Neuronal stem cell (in vitro differentiated cells): ENCODE measurements around the gene KRT6C.

ENCODE experiments used
- DNase-seq: peaks from one replicate; pipeline ENCODE4 v3.0.0-alpha.2; 2013; ENCODE audit warnings: low spot score
- H2AFZ ChIP-seq: one replicate; pipeline ENCODE4 v1.6.1; 2013; ENCODE audit warnings: mild to moderate bottlenecking, low read length, inconsistent platforms
- H2AK5ac ChIP-seq: 2 replicates; pipeline ENCODE4 v1.6.1; 2013; ENCODE audit warnings: low read depth, mild to moderate bottlenecking, inconsistent platforms, low read length, moderate library complexity, mixed read lengths
- H2BK120ac ChIP-seq: 2 replicates; pipeline ENCODE4 v1.6.1; 2013; ENCODE audit warnings: low read depth, mild to moderate bottlenecking, inconsistent platforms, low read length, moderate library complexity, mixed read lengths
- H2BK12ac ChIP-seq: one replicate; pipeline ENCODE4 v1.6.1; 2013; ENCODE audit warnings: low read length, inconsistent platforms
- H2BK15ac ChIP-seq: 2 replicates; pipeline ENCODE4 v1.6.1; 2013; ENCODE audit warnings: mild to moderate bottlenecking, low read length, inconsistent platforms, mixed read lengths
- H2BK5ac ChIP-seq: one replicate; pipeline ENCODE4 v1.6.1; 2013; ENCODE audit warnings: inconsistent platforms, mild to moderate bottlenecking, low read length, moderate library complexity
- H3K14ac ChIP-seq: one replicate; pipeline ENCODE4 v1.6.1; 2013; ENCODE audit warnings: low read length, inconsistent platforms
- H3K18ac ChIP-seq: 2 replicates; pipeline ENCODE4 v1.6.1; 2013; ENCODE audit warnings: low read length, inconsistent platforms
- H3K23ac ChIP-seq: 2 replicates; pipeline ENCODE4 v1.6.1; 2013; ENCODE audit warnings: low read depth, mild to moderate bottlenecking, mixed read lengths, low read length, inconsistent platforms; ENCODE audit not compliant: poor library complexity
- H3K27ac ChIP-seq: replicated peaks from 3 replicates; pipeline ENCODE4 v1.5.1; 2013; ENCODE audit warnings: low read length, inconsistent platforms
- H3K27me3 ChIP-seq, 3 experiments: 2 replicates each; pipeline ENCODE4 v1.6.1; 2013; ENCODE audit warnings: low read length in 3 of 3, mild to moderate bottlenecking in 2 of 3, inconsistent platforms in 1 of 3, low read depth in 1 of 3, mixed read lengths in 1 of 3, moderate library complexity in 1 of 3; ENCODE audit not compliant: control insufficient read depth in 3 of 3, insufficient read depth in 3 of 3
- H3K36me3 ChIP-seq, 2 donors: replicated peaks in 1 of 2; 2 replicates each; pipeline ENCODE4 v1.6.1; 2013; ENCODE audit warnings: low read length in 2 of 2; ENCODE audit not compliant: control insufficient read depth in 2 of 2, insufficient read depth in 2 of 2
- H3K4ac ChIP-seq: 2 replicates; pipeline ENCODE4 v1.6.1; 2013; ENCODE audit warnings: inconsistent platforms, mild to moderate bottlenecking, low read length, moderate library complexity
- H3K4me1 ChIP-seq, 2 donors: 1 replicate in 1 of 2; 2 replicates in 1 of 2; pipeline ENCODE4 v1.6.1; 2013; ENCODE audit warnings: low read length in 2 of 2, low read depth in 1 of 2; ENCODE audit not compliant: control insufficient read depth in 2 of 2, insufficient read depth in 1 of 2
- H3K4me2 ChIP-seq: one replicate; pipeline ENCODE4 v1.6.1; 2013; ENCODE audit warnings: mild to moderate bottlenecking, low read length, inconsistent platforms; ENCODE audit not compliant: insufficient read depth, poor library complexity, severe bottlenecking
- H3K4me3 ChIP-seq, 2 donors: 2 replicates each; pipeline ENCODE4 v1.5.1; 2013; ENCODE audit warnings: low read length in 2 of 2, mild to moderate bottlenecking in 2 of 2, inconsistent platforms in 1 of 2, moderate library complexity in 1 of 2
- H3K79me1 ChIP-seq: one replicate; pipeline ENCODE4 v1.6.1; 2013; ENCODE audit warnings: low read depth, mild to moderate bottlenecking, inconsistent platforms, low read length, moderate library complexity
- H3K9ac ChIP-seq: one replicate; pipeline ENCODE4 v1.6.1; 2013; ENCODE audit warnings: mild to moderate bottlenecking, low read depth, low read length, inconsistent platforms; ENCODE audit not compliant: poor library complexity
- H3K9me3 ChIP-seq, 2 donors: replicated peaks in 1 of 2; 2 replicates each; pipeline versions ENCODE3 to v1.6.1; 2013; ENCODE audit warnings: low read length in 2 of 2, mild to moderate bottlenecking in 2 of 2, inconsistent platforms in 1 of 2, low read depth in 1 of 2, mixed read lengths in 1 of 2, moderate library complexity in 1 of 2; ENCODE audit not compliant: control insufficient read depth in 2 of 2, insufficient read depth in 1 of 2
- H4K8ac ChIP-seq: one replicate; pipeline ENCODE4 v1.6.1; 2013; ENCODE audit warnings: low read depth, mild to moderate bottlenecking, inconsistent platforms, low read length, moderate library complexity
- H4K91ac ChIP-seq: one replicate; pipeline ENCODE4 v1.6.1; 2013; ENCODE audit warnings: low read length, low read depth, mild to moderate bottlenecking, inconsistent platforms; ENCODE audit not compliant: poor library complexity
- WGBS, 2 donors: extraction: QIAGEN DNeasy Blood & Tissue Kit; methylation state at CpG; one replicate each; pipeline ENCODE4 v1.1.7; 2013; ENCODE audit warnings: missing lambda C conversion rate in 2 of 2, mixed read lengths in 1 of 2; ENCODE audit not compliant: insufficient read length in 2 of 2, insufficient replicate concordance in 1 of 2; ENCODE audit errors: extremely low coverage in 2 of 2; 5-methylcytosine and 5-hydroxymethylcytosine counted together

KRT6C gene

DNA sequence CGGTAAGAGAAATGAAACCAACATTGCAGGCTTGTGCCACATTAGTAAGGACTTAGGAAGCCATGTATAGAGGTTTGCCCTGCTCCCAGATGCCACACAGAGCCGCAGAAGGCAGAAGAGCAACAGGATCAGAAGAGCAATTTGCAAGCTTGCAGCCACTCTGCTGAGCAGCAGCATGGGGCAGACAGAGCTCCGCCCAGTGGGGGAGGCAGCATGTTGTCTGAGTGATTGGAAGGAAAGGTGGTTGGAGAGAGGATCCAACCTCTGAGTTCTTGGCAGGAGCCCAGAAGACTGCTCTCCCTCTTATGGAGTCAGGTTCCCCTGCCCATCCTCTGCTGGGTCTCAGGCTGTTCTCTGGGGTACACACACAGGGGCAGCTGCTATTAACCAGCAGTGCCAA, 21.8 kb upstream of the KRT6C start:
- Histone ChIP-seq H2BK120ac (no peak overlapping the region), H3K23ac (no peak overlapping the region), H3K9me3 (no peaks in the 10 kb centered on the region), H4K8ac (no peak overlapping the region), H2AFZ (no peak overlapping the region), H3K27ac (no peak overlapping the region), H4K91ac (no peak overlapping the region), H3K27me3 (peaks cover 0 to 8% (median 0%) of the 10 kb centered on the region in 3 experiments), H2BK5ac (no peak overlapping the region), H3K18ac (no peak overlapping the region), H3K4ac (no peak overlapping the region), H3K14ac (no peak overlapping the region), H3K4me2 (no peak overlapping the region), H3K4me3 (no peak overlapping the region), H2BK15ac (peak overlapping the region; percentile 46), H3K79me1 (no peaks in the 10 kb centered on the region), H3K36me3 (no peaks in the 10 kb centered on the region), H2BK12ac (no peak overlapping the region), H3K4me1 (peaks cover 0 to 16% of the 10 kb centered on the region in 2 donors), H3K9ac (no peak overlapping the region), H2AK5ac (no peak overlapping the region)
- no peak for DNase-seq
- no CpG with 5 or more reads among the region's 3 CpGs for WGBS, 2 donors

GRCh38 chr12:52494518-52494917, 20.9 kb upstream of the KRT6C start:
- Histone ChIP-seq H3K4me3 (no peak overlapping the region), H2AK5ac (no peak overlapping the region), H2AFZ (no peak overlapping the region), H3K14ac (no peak overlapping the region), H3K23ac (no peak overlapping the region), H3K4me1 (peaks cover 0 to 16% of the 10 kb centered on the region in 2 donors), H3K4ac (no peak overlapping the region), H3K18ac (no peak overlapping the region), H3K9me3 (no peaks in the 10 kb centered on the region), H3K36me3 (no peaks in the 10 kb centered on the region), H2BK15ac (no peak overlapping the region), H3K27ac (no peak overlapping the region), H4K8ac (no peak overlapping the region), H3K9ac (no peak overlapping the region), H3K4me2 (no peak overlapping the region), H3K27me3 (peaks cover 0 to 8% (median 0%) of the 10 kb centered on the region in 3 experiments), H3K79me1 (no peaks in the 10 kb centered on the region), H2BK120ac (no peak overlapping the region), H2BK12ac (no peak overlapping the region), H4K91ac (no peak overlapping the region), H2BK5ac (no peak overlapping the region)
- no peak for DNase-seq
- WGBS, 2 donors: no CpG with 5 or more reads among the region's 4 CpGs

- WGBS, 2 donors: no CpG with 5 or more reads among the region's 1 CpG
- no peak overlapping the region for H2BK5ac ChIP-seq
- no peaks in the 10 kb centered on the region for H3K79me1 ChIP-seq
- no peak overlapping the region for H3K14ac ChIP-seq
- H3K9me3 ChIP-seq: no peaks in the 10 kb centered on the region
- no peak overlapping the region for H3K9ac ChIP-seq
- no peak overlapping the region for H3K23ac ChIP-seq
- H3K4me1 ChIP-seq: peaks cover 0 to 16% of the 10 kb centered on the region in 2 donors
- no peak overlapping the region for H3K18ac ChIP-seq
- DNase-seq: no peak
- no peak overlapping the region for H2BK12ac ChIP-seq
- H3K4me2 ChIP-seq: no peak overlapping the region
- no peak overlapping the region for H3K4ac ChIP-seq
- no peak overlapping the region for H3K27ac ChIP-seq
- no peak overlapping the region for H4K91ac ChIP-seq
- H3K36me3 ChIP-seq: no peaks in the 10 kb centered on the region
- no peak overlapping the region for H2BK120ac ChIP-seq
- no peak overlapping the region for H4K8ac ChIP-seq
- no peak overlapping the region for H2AK5ac ChIP-seq
- no peak overlapping the region for H2AFZ ChIP-seq
- peaks cover 0 to 8% (median 0%) of the 10 kb centered on the region in 3 experiments for H3K27me3 ChIP-seq
- H3K4me3 ChIP-seq: no peak overlapping the region
- no peak overlapping the region for H2BK15ac ChIP-seq
Measured at GRCh38 chr12:52494100-52494499, 20.5 kb upstream of the KRT6C start.

GRCh38 chr12:52493172-52493571, 19.6 kb upstream of the KRT6C start, which contains the start of gene KRT6A:
Gene KRT6A (minus strand): TSS chr12:52493257. CDS start chr12:52493188, 69 bp downstream.
- Histone ChIP-seq H3K4me3 (no peak within 1 kb of the TSS), H3K4me1 (peaks cover 0 to 16% of the 10 kb centered on the region in 2 donors), H4K91ac (no peak within 1 kb of the TSS), H3K9me3 (no peaks in the 10 kb centered on the region), H2BK15ac (no peak within 1 kb of the TSS), H3K27me3 (peaks cover 0 to 8% (median 0%) of the 10 kb centered on the region in 3 experiments), H2BK120ac (no peak within 1 kb of the TSS), H3K4ac (no peak within 1 kb of the TSS), H3K79me1 (no peaks in the 10 kb centered on the region), H4K8ac (peak within 1 kb of the TSS; percentile 45), H3K9ac (no peak within 1 kb of the TSS), H3K14ac (no peak within 1 kb of the TSS), H2AFZ (no peak within 1 kb of the TSS), H3K23ac (no peak within 1 kb of the TSS), H2BK12ac (no peak within 1 kb of the TSS), H2AK5ac (no peak within 1 kb of the TSS), H3K27ac (no peak within 1 kb of the TSS), H3K36me3 (no peaks in the 10 kb centered on the region), H3K18ac (no peak within 1 kb of the TSS), H3K4me2 (no peak within 1 kb of the TSS), H2BK5ac (no peak within 1 kb of the TSS)
- WGBS, 2 donors: no CpG with 5 or more reads among the region's 2 CpGs
- DNase-seq: no peak
